ENCODE measurements around the gene HES3.

Gene HES3

GRCh38 chr1:6248161-6248776 is 4.3 kb downstream of the HES3 start:
- Histone ChIP-seq H3K4me1 (ENCODE audit: control insufficient read depth, low read length) (peaks cover 12% of the 10 kb centered on the region; the same call in 1 of the 2 replicates), H3K79me2 (ENCODE audit: control insufficient read depth, low read length) (no peaks in the 10 kb centered on the region), H3K27me3 (ENCODE audit: control insufficient read depth, low read length) (peaks cover 29% of the 10 kb centered on the region), H3K4me3 (ENCODE audit: low read length) (no peak overlapping the region), H3K9me3 (ENCODE audit: control insufficient read depth, insufficient read depth, low read length) (no peaks in the 10 kb centered on the region), H3K4me2 (ENCODE audit: low read length) (no peak overlapping the region), H3K9me2 (replicated peaks; ENCODE audit: control insufficient read depth, low read length) (no peaks in the 10 kb centered on the region), H4K20me1 (ENCODE audit: control insufficient read depth, insufficient read depth, low read depth, low read length) (peaks cover 6% of the 10 kb centered on the region; the same call in 1 of the 2 replicates), H3K36me3 (ENCODE audit: control insufficient read depth, low read length) (no peaks in the 10 kb centered on the region), H3K27ac (ENCODE audit: low read depth, low read length) (no peak overlapping the region), H3F3A (ENCODE audit: control insufficient read depth, insufficient read depth) (peaks cover 3% of the 10 kb centered on the region; the same call in 1 of the 2 replicates)
- TF ChIP-seq CTCF (IDR thresholded peaks at IDR 0.05; ENCODE audit: low read depth, low read length, poor library complexity, severe bottlenecking) (no peak), EZH2phosphoT487 (IDR thresholded peaks at IDR 0.05; ENCODE audit: borderline replicate concordance, low read length) (no peak)

GRCh38 chr1:6248932-6249738 is 5.2 kb downstream of the HES3 start:
- H3K4me2 ChIP-seq (ENCODE audit: low read length), result no peak overlapping the region
- H3K79me2 ChIP-seq (ENCODE audit: control insufficient read depth, low read length), result no peaks in the 10 kb centered on the region
- no peak overlapping the region for H3K27ac ChIP-seq (ENCODE audit: low read depth, low read length)
- H3K4me3 ChIP-seq (ENCODE audit: low read length), result no peak overlapping the region
- H4K20me1 ChIP-seq (ENCODE audit: control insufficient read depth, insufficient read depth, low read depth, low read length), result peaks cover 6% of the 10 kb centered on the region; the same call in 1 of the 2 replicates
- TF ChIP-seq CTCF (IDR thresholded peaks at IDR 0.05; ENCODE audit: low read depth, low read length, poor library complexity, severe bottlenecking) (no peak), EZH2phosphoT487 (IDR thresholded peaks at IDR 0.05; ENCODE audit: borderline replicate concordance, low read length) (no peak)
- H3F3A ChIP-seq (ENCODE audit: control insufficient read depth, insufficient read depth), result peaks cover 3% of the 10 kb centered on the region; the same call in 1 of the 2 replicates
- no peaks in the 10 kb centered on the region for H3K9me2 ChIP-seq (replicated peaks; ENCODE audit: control insufficient read depth, low read length)
- H3K27me3 ChIP-seq (ENCODE audit: control insufficient read depth, low read length), result peaks cover 20% of the 10 kb centered on the region
- no peaks in the 10 kb centered on the region for H3K36me3 ChIP-seq (ENCODE audit: control insufficient read depth, low read length)
- H3K9me3 ChIP-seq (ENCODE audit: control insufficient read depth, insufficient read depth, low read length), result no peaks in the 10 kb centered on the region
- peaks cover 12% of the 10 kb centered on the region; the same call in 1 of the 2 replicates for H3K4me1 ChIP-seq (ENCODE audit: control insufficient read depth, low read length)

GRCh38 chr1:6249739-6250689 is 6.0 kb downstream of the HES3 start:
- no peaks in the 10 kb centered on the region for H3K9me3 ChIP-seq (ENCODE audit: control insufficient read depth, insufficient read depth, low read length)
- peaks cover 14% of the 10 kb centered on the region for H3K27me3 ChIP-seq (ENCODE audit: control insufficient read depth, low read length)
- TF ChIP-seq CTCF (IDR thresholded peaks at IDR 0.05; ENCODE audit: low read depth, low read length, poor library complexity, severe bottlenecking), result no peak
- TF ChIP-seq EZH2phosphoT487 (IDR thresholded peaks at IDR 0.05; ENCODE audit: borderline replicate concordance, low read length), result no peak
- no peaks in the 10 kb centered on the region for H3K36me3 ChIP-seq (ENCODE audit: control insufficient read depth, low read length)
- no peaks in the 10 kb centered on the region for H3K79me2 ChIP-seq (ENCODE audit: control insufficient read depth, low read length)
- peaks cover 12% of the 10 kb centered on the region; the same call in 1 of the 2 replicates for H3K4me1 ChIP-seq (ENCODE audit: control insufficient read depth, low read length)
- no peak overlapping the region for H3K4me3 ChIP-seq (ENCODE audit: low read length)
- H3F3A ChIP-seq (ENCODE audit: control insufficient read depth, insufficient read depth), result peaks cover 3% of the 10 kb centered on the region; the same call in 1 of the 2 replicates
- peaks cover 6% of the 10 kb centered on the region; the same call in 1 of the 2 replicates for H4K20me1 ChIP-seq (ENCODE audit: control insufficient read depth, insufficient read depth, low read depth, low read length)
- no peak overlapping the region for H3K27ac ChIP-seq (ENCODE audit: low read depth, low read length)
- no peak overlapping the region for H3K4me2 ChIP-seq (ENCODE audit: low read length)
- H3K9me2 ChIP-seq (replicated peaks; ENCODE audit: control insufficient read depth, low read length), result no peaks in the 10 kb centered on the region

Data from DOHH2 (cell line).